NCI-H2107 treated with DMSO at 0.1 percent for 48 hours (cell line): ENCODE data around the gene CCDC57.

ENCODE experiments used
- DNase-seq: peaks from one replicate; lab custom pipeline; 2025; ENCODE audit not compliant: unreplicated experiment; lab: John Stamatoyannopoulos, UW

Gene CCDC57

GRCh38 chr17:82246365-82247181 lies 33.9 kb upstream of the CCDC57 start:
- DNase-seq = peak; percentile 76

- no peak for DNase-seq
Measured at GRCh38 chr17:82246040-82246364, 33.4 kb upstream of the CCDC57 start.

GRCh38 chr17:82245134-82246039 lies 32.7 kb upstream of the CCDC57 start:
- no peak for DNase-seq

GRCh38 chr17:82244413-82245133 lies 31.9 kb upstream of the CCDC57 start:
- no peak for DNase-seq

- DNase-seq = no peak
Measured at GRCh38 chr17:82243648-82244412, 31.2 kb upstream of the CCDC57 start.

GRCh38 chr17:82242977-82243647 lies 30.5 kb upstream of the CCDC57 start:
- no peak for DNase-seq

- no peak for DNase-seq
Measured at GRCh38 chr17:82242698-82242976, 30.0 kb upstream of the CCDC57 start.

- no peak for DNase-seq
Measured at GRCh38 chr17:82241926-82242697, 29.5 kb upstream of the CCDC57 start.

- no peak for DNase-seq
Measured at GRCh38 chr17:82241183-82241925, 28.7 kb upstream of the CCDC57 start.

GRCh38 chr17:82240506-82241182 lies 28.0 kb upstream of the CCDC57 start:
- no peak for DNase-seq

GRCh38 chr17:82239926-82240505 lies 27.4 kb upstream of the CCDC57 start:
- no peak for DNase-seq

- DNase-seq = no peak
Measured at GRCh38 chr17:82239401-82239925, 26.8 kb upstream of the CCDC57 start.

- peak; percentile 57 for DNase-seq
Measured at GRCh38 chr17:82238472-82239201, 26.0 kb upstream of the CCDC57 start.

GRCh38 chr17:82237746-82238471 lies 25.3 kb upstream of the CCDC57 start:
- no peak for DNase-seq

- no peak for DNase-seq
Measured at GRCh38 chr17:82237083-82237745, 24.6 kb upstream of the CCDC57 start.
